Mesendoderm (in vitro differentiated cells): ENCODE results near the gene PMEL.

Source experiments
- DNase-seq: peaks from one replicate; pipeline ENCODE4 v3.0.0; 2013
- H2AK5ac ChIP-seq: 2 replicates; pipeline ENCODE4 v1.6.1; 2013; ENCODE audit warnings: low read length, inconsistent platforms
- H2BK120ac ChIP-seq: 2 replicates; pipeline ENCODE4 v1.6.1; 2013; ENCODE audit warnings: low read depth, mild to moderate bottlenecking, low read length, moderate library complexity, mixed read lengths
- H2BK15ac ChIP-seq: replicated peaks from 2 replicates; pipeline ENCODE4 v1.6.1; 2013; ENCODE audit warnings: low read depth, mild to moderate bottlenecking, moderate library complexity
- H2BK5ac ChIP-seq: 2 replicates; pipeline ENCODE4 v1.6.1; 2013; ENCODE audit warnings: low read length, inconsistent platforms
- H3K18ac ChIP-seq: 2 replicates; pipeline ENCODE4 v1.6.1; 2013; ENCODE audit warnings: mild to moderate bottlenecking, low read length, mixed read lengths
- H3K23ac ChIP-seq: one replicate; pipeline ENCODE4 v1.6.1; 2013; ENCODE audit warnings: low read length
- H3K27ac ChIP-seq: 2 replicates; pipeline ENCODE4 v1.5.1; 2013; ENCODE audit warnings: low read depth, mild to moderate bottlenecking, inconsistent platforms, low read length, moderate library complexity
- H3K27me3 ChIP-seq: 2 replicates; pipeline ENCODE4 v1.6.1; 2013; ENCODE audit warnings: low read length, control low read depth, mild to moderate bottlenecking, inconsistent platforms; ENCODE audit not compliant: insufficient read depth, poor library complexity
- H3K36me3 ChIP-seq: 2 replicates; pipeline ENCODE4 v1.6.1; 2013; ENCODE audit warnings: low read length, inconsistent platforms; ENCODE audit not compliant: control insufficient read depth, insufficient read depth
- H3K4ac ChIP-seq: one replicate; pipeline ENCODE4 v1.6.1; 2013; ENCODE audit warnings: low read depth, mild to moderate bottlenecking, low read length, moderate library complexity
- H3K4me1 ChIP-seq: 2 replicates; pipeline ENCODE4 v1.6.1; 2013; ENCODE audit warnings: low read depth, low read length, inconsistent platforms; ENCODE audit not compliant: control insufficient read depth
- H3K4me2 ChIP-seq: 2 replicates; pipeline ENCODE4 v1.6.1; 2013; ENCODE audit warnings: low read length
- H3K4me3 ChIP-seq: 2 replicates; pipeline ENCODE4 v1.5.1; 2013; ENCODE audit warnings: mild to moderate bottlenecking, low read length
- H3K56ac ChIP-seq: one replicate; pipeline ENCODE4 v1.6.1; 2013; ENCODE audit warnings: low read length
- H3K79me1 ChIP-seq: 2 replicates; pipeline ENCODE4 v1.6.1; 2013; ENCODE audit warnings: low read length, inconsistent platforms
- H3K79me2 ChIP-seq: 2 replicates; pipeline ENCODE4 v1.6.1; 2013; ENCODE audit warnings: mild to moderate bottlenecking, low read length; ENCODE audit not compliant: control insufficient read depth, insufficient read depth
- H3K9ac ChIP-seq: 2 replicates; pipeline ENCODE4 v1.6.1; 2013; ENCODE audit warnings: low read length, inconsistent platforms
- H4K5ac ChIP-seq: one replicate; pipeline ENCODE4 v1.6.1; 2013; ENCODE audit warnings: low read length
- H4K8ac ChIP-seq: one replicate; pipeline ENCODE4 v1.6.1; 2013; ENCODE audit warnings: low read depth, mild to moderate bottlenecking, control low read depth, low read length, moderate library complexity
- WGBS: extraction: QIAGEN DNeasy Blood & Tissue Kit; methylation state at CpG from one replicate; pipeline ENCODE4 v1.1.7; 2013; ENCODE audit warnings: low lambda C conversion rate, missing lambda C conversion rate; ENCODE audit not compliant: insufficient coverage; ENCODE audit errors: extremely low coverage; 5-methylcytosine and 5-hydroxymethylcytosine counted together

PMEL gene

DNA sequence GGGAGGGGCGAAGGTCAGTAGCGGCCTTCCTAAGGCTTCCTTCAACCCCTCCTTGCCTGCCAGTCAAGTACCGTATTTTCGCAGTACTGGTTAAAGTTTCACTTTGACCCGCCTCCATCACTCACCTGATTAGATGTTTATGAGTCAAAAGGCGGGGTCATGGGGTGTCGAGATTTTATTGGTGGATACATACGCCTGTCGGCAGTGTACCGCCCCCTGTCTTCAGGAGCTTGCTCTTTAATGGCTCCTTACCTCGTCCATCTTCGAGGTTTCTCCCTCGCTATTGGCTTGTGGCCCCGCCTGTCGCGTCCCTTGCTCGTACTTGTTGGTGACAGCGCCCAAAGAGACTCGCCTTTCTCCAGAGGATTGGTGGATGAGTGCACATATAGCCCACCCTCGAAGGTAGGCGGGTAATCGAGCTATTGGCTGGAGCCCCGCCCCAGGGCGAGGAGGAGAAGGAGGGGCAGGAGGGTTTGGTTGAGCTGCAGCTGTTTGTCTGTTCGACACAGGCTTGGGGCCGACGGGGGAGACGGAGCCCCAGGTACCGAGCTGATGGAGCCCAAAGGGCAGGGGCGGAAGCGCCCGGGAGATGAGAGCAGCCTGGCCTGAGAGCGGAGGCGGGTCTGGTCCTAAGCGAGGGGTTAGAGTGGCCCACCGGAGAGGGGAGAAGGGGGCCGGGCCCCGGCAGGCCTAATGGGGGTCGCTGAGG is 7.9 kb upstream of the PMEL start, which contains the start of gene RAB5B:
Gene RAB5B, plus strand, starts transcription at position 480 of the 709 bp plus-strand sequence. CDS start 12,883 bp downstream, outside the sequence.
- Histone ChIP-seq H4K5ac (no peak within 1 kb of the TSS), H2BK15ac (no peak within 1 kb of the TSS), H3K4me3 (peak within 1 kb of the TSS; percentile 86), H2BK5ac (peak within 1 kb of the TSS; percentile 86), H3K4me1 (peaks cover 5% of the 10 kb centered on the region), H3K79me2 (peaks cover 27% of the 10 kb centered on the region), H3K23ac (peak within 1 kb of the TSS; percentile 92), H3K4ac (peak within 1 kb of the TSS; percentile 66), H3K18ac (peak within 1 kb of the TSS; percentile 92), H3K4me2 (peak within 1 kb of the TSS; percentile 59), H3K27me3 (no peaks in the 10 kb centered on the region), H3K9ac (peak within 1 kb of the TSS; percentile 99), H3K27ac (peak within 1 kb of the TSS; percentile 93), H4K8ac (no peak within 1 kb of the TSS), H3K36me3 (peaks cover 4% of the 10 kb centered on the region), H3K56ac (peak within 1 kb of the TSS; percentile 95), H2AK5ac (peak within 1 kb of the TSS; percentile 91), H2BK120ac (peak within 1 kb of the TSS; percentile 92), H3K79me1 (peaks cover 9% of the 10 kb centered on the region)
- WGBS: no CpG with 5 or more reads among the region's 39 CpGs
- DNase-seq: peak; percentile 100

DNA sequence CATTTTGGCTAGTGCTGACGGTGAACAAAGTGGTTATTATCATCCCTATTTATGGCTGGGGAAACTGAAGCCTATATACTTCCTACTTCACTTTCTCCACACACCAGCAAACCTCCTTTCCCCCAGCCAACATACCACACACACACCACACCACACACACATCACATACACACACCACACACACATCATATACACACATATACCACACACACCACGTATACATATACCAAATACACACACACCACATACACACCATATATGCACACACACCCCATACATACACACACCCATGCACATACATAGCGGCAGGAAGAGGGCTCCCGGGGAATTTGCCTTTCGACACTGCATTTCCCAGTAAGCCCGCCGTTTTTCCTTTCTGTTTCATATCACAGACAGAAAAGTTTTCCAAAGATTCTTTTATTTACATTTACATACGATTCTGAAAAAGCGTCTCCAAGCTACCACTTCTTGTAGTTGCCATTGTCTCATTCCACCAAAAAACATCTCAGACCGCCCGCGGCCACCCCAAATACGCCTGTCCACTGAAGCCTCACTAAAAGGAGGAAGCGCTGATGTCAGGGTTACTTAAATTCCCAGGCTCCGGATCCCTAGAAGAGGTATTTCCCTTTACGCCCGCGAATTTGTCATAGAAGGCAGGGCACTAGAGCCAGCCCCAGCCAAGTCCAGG is 7.2 kb upstream of the PMEL start:
- no peak overlapping the region for H4K5ac ChIP-seq
- no peak overlapping the region for H3K23ac ChIP-seq
- no peak overlapping the region for H3K27ac ChIP-seq
- H3K27me3 ChIP-seq: no peaks in the 10 kb centered on the region
- H3K56ac ChIP-seq: peak overlapping the region; percentile 92
- DNase-seq: no peak
- peaks cover 5% of the 10 kb centered on the region for H3K36me3 ChIP-seq
- peak overlapping the region; percentile 44 for H2BK5ac ChIP-seq
- no peak overlapping the region for H2BK120ac ChIP-seq
- peak overlapping the region; percentile 59 for H3K4me2 ChIP-seq
- H2BK15ac ChIP-seq: no peak overlapping the region
- peak overlapping the region; percentile 18 for H3K4me3 ChIP-seq
- H3K4ac ChIP-seq: no peak overlapping the region
- peaks cover 30% of the 10 kb centered on the region for H3K79me2 ChIP-seq
- H3K9ac ChIP-seq: peak overlapping the region; percentile 75
- H2AK5ac ChIP-seq: peak overlapping the region; percentile 91
- H4K8ac ChIP-seq: no peak overlapping the region
- peaks cover 8% of the 10 kb centered on the region for H3K4me1 ChIP-seq
- WGBS: 100% methylated on average over 1 of the region's 18 CpGs
- H3K18ac ChIP-seq: no peak overlapping the region
- peaks cover 10% of the 10 kb centered on the region for H3K79me1 ChIP-seq

GRCh38 chr12:55972456-55972855 is 6.6 kb upstream of the PMEL start:
- Histone ChIP-seq H2BK120ac (no peak overlapping the region), H3K4ac (no peak overlapping the region), H4K5ac (no peak overlapping the region), H3K18ac (no peak overlapping the region), H3K4me1 (peaks cover 12% of the 10 kb centered on the region), H2BK5ac (no peak overlapping the region), H2AK5ac (no peak overlapping the region), H3K27me3 (no peaks in the 10 kb centered on the region), H2BK15ac (no peak overlapping the region), H3K56ac (peak overlapping the region; percentile 92), H4K8ac (no peak overlapping the region), H3K36me3 (peaks cover 6% of the 10 kb centered on the region), H3K4me2 (no peak overlapping the region), H3K23ac (no peak overlapping the region), H3K9ac (peak overlapping the region; percentile 75), H3K79me1 (peaks cover 12% of the 10 kb centered on the region), H3K27ac (no peak overlapping the region), H3K4me3 (no peak overlapping the region), H3K79me2 (peaks cover 31% of the 10 kb centered on the region)
- DNase-seq: no peak
- WGBS: no CpG with 5 or more reads among the region's 1 CpG

- Histone ChIP-seq H3K79me1 (peaks cover 12% of the 10 kb centered on the region), H3K18ac (no peak overlapping the region), H2BK120ac (no peak overlapping the region), H3K79me2 (peaks cover 34% of the 10 kb centered on the region), H2BK5ac (no peak overlapping the region), H3K23ac (no peak overlapping the region), H3K56ac (no peak overlapping the region), H4K8ac (no peak overlapping the region), H2BK15ac (no peak overlapping the region), H3K4me1 (peaks cover 12% of the 10 kb centered on the region), H4K5ac (no peak overlapping the region), H3K27me3 (no peaks in the 10 kb centered on the region), H2AK5ac (no peak overlapping the region), H3K4me3 (no peak overlapping the region), H3K4me2 (no peak overlapping the region), H3K9ac (peak overlapping the region; percentile 9), H3K27ac (no peak overlapping the region), H3K4ac (no peak overlapping the region), H3K36me3 (peaks cover 6% of the 10 kb centered on the region)
- DNase-seq: peak; percentile 90
- WGBS: no CpG with 5 or more reads among the region's 3 CpGs
Observed at GRCh38 chr12:55972042-55972441, 6.2 kb upstream of the PMEL start.

DNA sequence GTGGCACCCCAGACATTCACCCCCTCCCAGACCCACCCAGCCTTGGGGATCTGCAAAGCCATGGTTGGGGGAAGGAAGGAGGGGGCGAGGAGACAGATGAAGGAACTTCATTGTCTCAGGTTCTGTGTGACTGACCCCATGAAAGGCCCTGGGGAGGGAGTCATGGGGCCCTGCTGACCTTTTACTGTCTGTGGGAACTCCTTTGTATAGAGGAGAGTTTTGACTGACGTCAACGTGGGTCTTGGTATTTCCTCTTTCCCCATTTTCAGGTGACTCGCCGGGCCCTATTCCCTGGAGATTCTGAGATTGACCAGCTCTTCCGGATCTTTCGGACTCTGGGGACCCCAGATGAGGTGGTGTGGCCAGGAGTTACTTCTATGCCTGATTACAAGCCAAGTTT is 4.9 kb upstream of the PMEL start:
- H3K79me2 ChIP-seq: peaks cover 28% of the 10 kb centered on the region
- H3K56ac ChIP-seq: no peak overlapping the region
- no peak overlapping the region for H3K9ac ChIP-seq
- H3K27ac ChIP-seq: no peak overlapping the region
- H2BK5ac ChIP-seq: no peak overlapping the region
- H4K8ac ChIP-seq: no peak overlapping the region
- no peak for DNase-seq
- H3K4me2 ChIP-seq: no peak overlapping the region
- no peak overlapping the region for H2AK5ac ChIP-seq
- no peak overlapping the region for H2BK120ac ChIP-seq
- no peaks in the 10 kb centered on the region for H3K27me3 ChIP-seq
- no peak overlapping the region for H3K23ac ChIP-seq
- no peak overlapping the region for H3K4me3 ChIP-seq
- WGBS: no CpG with 5 or more reads among the region's 7 CpGs
- H3K4ac ChIP-seq: no peak overlapping the region
- no peak overlapping the region for H4K5ac ChIP-seq
- H3K18ac ChIP-seq: no peak overlapping the region
- peaks cover 13% of the 10 kb centered on the region for H3K4me1 ChIP-seq
- peaks cover 8% of the 10 kb centered on the region for H3K79me1 ChIP-seq
- H2BK15ac ChIP-seq: no peak overlapping the region
- peaks cover 5% of the 10 kb centered on the region for H3K36me3 ChIP-seq
